ENCODE measurements around the gene PTPRK. TPM values are rescaled to one million over a fixed set of nuclear protein-coding genes. Genes with fewer than 3 reads are reported as not detected.

Gene PTPRK
- polyA plus RNA-seq, 3 donors, result 0.01 TPM; not detected in 2

GRCh38 chr6:128144320-128144719 lies 376.1 kb downstream of the PTPRK start:
- no peaks in the 10 kb centered on the region for H3K4me1 Mint-ChIP-seq
- no peak for DNase-seq
- no peaks in the 10 kb centered on the region for H3K4me1 ChIP-seq (ENCODE audit: control insufficient read depth in 1 of 2, insufficient read depth in 2 of 2, low read length in 2 of 2)
- H3K36me3 Mint-ChIP-seq, result no peaks in the 10 kb centered on the region
- intact Hi-C loops (cut with micrococcal nuclease), result no loop called here
- WGBS (ENCODE audit: insufficient coverage), result no CpG with 5 or more reads among the region's 1 CpG
- H3K9ac ChIP-seq (ENCODE audit: insufficient read depth, low read length, poor library complexity, severe bottlenecking), result no peak overlapping the region
- no peaks in the 10 kb centered on the region for H3K9me3 ChIP-seq (replicated peaks in 1 of 2; ENCODE audit: control insufficient read depth in 1 of 2, insufficient read depth in 1 of 2, low read length in 2 of 2)
- H3K27ac ChIP-seq (ENCODE audit: low read depth in 1 of 2, low read length in 2 of 2), result no peak overlapping the region
- peaks cover 0 to 2% (median 0%) of the 10 kb centered on the region in 7 donors for H3K9me3 Mint-ChIP-seq
- no peak overlapping the region for H3K4me2 ChIP-seq (replicated peaks; ENCODE audit: extremely low read depth, low read length, poor library complexity, severe bottlenecking)
- H3K4me3 Mint-ChIP-seq, result no peak overlapping the region
- H3K27me3 Mint-ChIP-seq (ENCODE audit: low read depth in 3 of 3), result no peaks in the 10 kb centered on the region
- H3K27ac Mint-ChIP-seq, result no peak overlapping the region
- no peaks in the 10 kb centered on the region for H3K27me3 ChIP-seq (ENCODE audit: control insufficient read depth in 2 of 2, insufficient read depth in 2 of 2, low read length in 2 of 2)
- no peak overlapping the region for H3K4me3 ChIP-seq (replicated peaks in 1 of 3; ENCODE audit: low read depth in 2 of 3, low read length in 3 of 3)
- no peaks in the 10 kb centered on the region for H4K20me1 ChIP-seq (ENCODE audit: insufficient read depth, low read length)
- H3K79me2 ChIP-seq (ENCODE audit: insufficient read depth, low read length), result no peaks in the 10 kb centered on the region
- TF ChIP-seq CTCF (IDR thresholded peaks at IDR 0.05), result no peak
- H2AFZ ChIP-seq (ENCODE audit: insufficient read depth, low read depth, low read length, poor library complexity, severe bottlenecking), result no peak overlapping the region
- no peaks in the 10 kb centered on the region for H3K36me3 ChIP-seq (replicated peaks in 1 of 2; ENCODE audit: control insufficient read depth in 1 of 2, insufficient read depth in 2 of 2, low read length in 2 of 2)

GRCh38 chr6:128141932-128142331 lies 378.5 kb downstream of the PTPRK start:
- intact Hi-C loops (cut with micrococcal nuclease), result no loop called here
- Histone ChIP-seq H3K27ac (ENCODE audit: low read depth in 1 of 2, low read length in 2 of 2) (no peak overlapping the region), H2AFZ (ENCODE audit: insufficient read depth, low read depth, low read length, poor library complexity, severe bottlenecking) (no peak overlapping the region), H3K4me2 (replicated peaks; ENCODE audit: extremely low read depth, low read length, poor library complexity, severe bottlenecking) (no peak overlapping the region), H4K20me1 (ENCODE audit: insufficient read depth, low read length) (no peaks in the 10 kb centered on the region), H3K27me3 (ENCODE audit: control insufficient read depth in 2 of 2, insufficient read depth in 2 of 2, low read length in 2 of 2) (no peaks in the 10 kb centered on the region), H3K9me3 (replicated peaks in 1 of 2; ENCODE audit: control insufficient read depth in 1 of 2, insufficient read depth in 1 of 2, low read length in 2 of 2) (no peaks in the 10 kb centered on the region), H3K9ac (ENCODE audit: insufficient read depth, low read length, poor library complexity, severe bottlenecking) (no peak overlapping the region), H3K36me3 (replicated peaks in 1 of 2; ENCODE audit: control insufficient read depth in 1 of 2, insufficient read depth in 2 of 2, low read length in 2 of 2) (no peaks in the 10 kb centered on the region), H3K4me3 (replicated peaks in 1 of 3; ENCODE audit: low read depth in 2 of 3, low read length in 3 of 3) (no peak overlapping the region), H3K4me1 (ENCODE audit: control insufficient read depth in 1 of 2, insufficient read depth in 2 of 2, low read length in 2 of 2) (no peaks in the 10 kb centered on the region), H3K79me2 (ENCODE audit: insufficient read depth, low read length) (no peaks in the 10 kb centered on the region)
- DNase-seq, result no peak
- Mint-ChIP-seq H3K4me3 (no peak overlapping the region), H3K4me1 (no peaks in the 10 kb centered on the region), H3K36me3 (no peaks in the 10 kb centered on the region), H3K27me3 (ENCODE audit: low read depth in 3 of 3) (no peaks in the 10 kb centered on the region), H3K9me3 (peaks cover 0 to 2% (median 0%) of the 10 kb centered on the region in 7 donors), H3K27ac (no peak overlapping the region)
- TF ChIP-seq CTCF (IDR thresholded peaks at IDR 0.05), result no peak

All from CD14-positive monocyte (primary cell).